Subcutaneous abdominal adipose tissue (tissue), 5 donors: ENCODE measurements around the gene CALHM4.

Experiments
- H3K27ac ChIP-seq: one replicate; pipeline ENCODE4 v1.7.0; 2013; ENCODE audit warnings: low read depth, mild to moderate bottlenecking, inconsistent platforms, low read length, moderate library complexity
- H3K27me3 ChIP-seq, 5 donors: one replicate each; pipeline ENCODE4 v1.7.0; 2013; ENCODE audit warnings: low read length in 5 of 5, inconsistent platforms in 1 of 5; ENCODE audit not compliant: control insufficient read depth in 5 of 5, insufficient read depth in 4 of 5
- H3K36me3 ChIP-seq, 5 donors: one replicate each; pipeline ENCODE4 v1.7.0; 2013; ENCODE audit warnings: low read length in 5 of 5; ENCODE audit not compliant: control insufficient read depth in 5 of 5, insufficient read depth in 5 of 5
- H3K4me1 ChIP-seq, 5 donors: one replicate each; pipeline ENCODE4 v1.7.0; 2013; ENCODE audit warnings: low read length in 5 of 5, mild to moderate bottlenecking in 3 of 5, moderate library complexity in 1 of 5; ENCODE audit not compliant: control insufficient read depth in 5 of 5, insufficient read depth in 5 of 5
- H3K4me3 ChIP-seq, 5 donors: one replicate each; pipeline ENCODE4 v1.7.0; 2013; ENCODE audit warnings: low read length in 5 of 5, low read depth in 1 of 5
- H3K9ac ChIP-seq, 5 donors: one replicate each; pipeline ENCODE4 v1.7.0; 2013; ENCODE audit warnings: low read length in 5 of 5, mild to moderate bottlenecking in 4 of 5, moderate library complexity in 3 of 5
- H3K9me3 ChIP-seq, 5 donors: one replicate each; pipeline ENCODE4 v1.7.0; 2013; ENCODE audit warnings: low read length in 5 of 5; ENCODE audit not compliant: control insufficient read depth in 5 of 5
- donor health status: healthy.
- donor health status: healthy.
- donor health status: healthy.
- donor health status: healthy.
- donor health status: healthy.

Gene CALHM4, protein sequence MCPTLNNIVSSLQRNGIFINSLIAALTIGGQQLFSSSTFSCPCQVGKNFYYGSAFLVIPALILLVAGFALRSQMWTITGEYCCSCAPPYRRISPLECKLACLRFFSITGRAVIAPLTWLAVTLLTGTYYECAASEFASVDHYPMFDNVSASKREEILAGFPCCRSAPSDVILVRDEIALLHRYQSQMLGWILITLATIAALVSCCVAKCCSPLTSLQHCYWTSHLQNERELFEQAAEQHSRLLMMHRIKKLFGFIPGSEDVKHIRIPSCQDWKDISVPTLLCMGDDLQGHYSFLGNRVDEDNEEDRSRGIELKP

DNA sequence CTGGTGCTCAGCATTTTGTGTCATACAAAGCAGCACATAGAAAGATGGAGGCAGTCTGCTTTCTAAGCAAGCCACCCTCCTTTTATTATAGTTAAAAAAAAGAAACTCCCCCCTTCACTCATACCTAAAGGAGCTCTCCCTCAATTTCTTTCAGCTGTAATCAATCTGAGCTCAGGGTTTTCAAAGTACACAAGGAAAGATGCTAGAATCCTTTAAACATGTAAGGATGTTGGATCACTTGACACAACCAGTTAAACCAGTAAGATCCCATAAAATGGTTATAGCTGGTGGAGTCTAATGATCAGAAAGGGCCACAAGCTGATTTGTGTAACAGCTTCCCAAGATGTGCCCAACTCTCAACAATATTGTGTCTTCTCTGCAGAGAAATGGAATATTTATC, at the start of gene CALHM4:
Gene CALHM4 (plus strand): TSS at position 301 of the 400 bp plus-strand sequence. CDS start 43 bp downstream, at position 344.
- Histone ChIP-seq H3K27ac (no peak within 1 kb of the TSS), H3K4me1 (no peaks in the 10 kb centered on the region), H3K36me3 (no peaks in the 10 kb centered on the region), H3K9me3 (no peaks in the 10 kb centered on the region), H3K27me3 (peaks cover 0 to 5% (median 4%) of the 10 kb centered on the region in 5 donors), H3K9ac (no peak within 1 kb of the TSS), H3K4me3 (no peak within 1 kb of the TSS)

DNA sequence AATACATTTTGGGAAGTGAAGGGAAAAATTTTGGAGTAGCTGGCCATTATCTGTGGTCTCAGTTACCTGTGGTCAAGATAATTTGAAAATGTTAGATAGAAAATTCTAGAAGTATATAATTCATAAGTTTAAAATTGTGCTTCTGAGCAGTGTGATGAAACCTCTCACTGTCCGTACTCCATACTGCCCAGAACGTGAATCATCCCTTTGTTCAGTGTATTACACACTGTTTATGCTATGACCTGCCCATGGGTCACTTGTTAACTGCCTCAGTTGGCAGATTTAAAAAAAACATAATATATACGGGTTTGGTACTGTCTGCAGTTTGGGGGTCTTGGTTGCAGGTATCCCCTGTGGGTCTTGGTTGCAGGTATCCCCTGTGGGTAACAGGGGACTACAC, 46.2 kb upstream of the CALHM4 start:
- no peak overlapping the region for H3K9ac ChIP-seq
- peaks cover 0 to 12% (median 5%) of the 10 kb centered on the region in 5 donors for H3K4me1 ChIP-seq
- no peaks in the 10 kb centered on the region for H3K9me3 ChIP-seq
- no peak overlapping the region for H3K27ac ChIP-seq
- no peak overlapping the region for H3K4me3 ChIP-seq
- H3K27me3 ChIP-seq, result no peaks in the 10 kb centered on the region
- H3K36me3 ChIP-seq, result no peaks in the 10 kb centered on the region

DNA sequence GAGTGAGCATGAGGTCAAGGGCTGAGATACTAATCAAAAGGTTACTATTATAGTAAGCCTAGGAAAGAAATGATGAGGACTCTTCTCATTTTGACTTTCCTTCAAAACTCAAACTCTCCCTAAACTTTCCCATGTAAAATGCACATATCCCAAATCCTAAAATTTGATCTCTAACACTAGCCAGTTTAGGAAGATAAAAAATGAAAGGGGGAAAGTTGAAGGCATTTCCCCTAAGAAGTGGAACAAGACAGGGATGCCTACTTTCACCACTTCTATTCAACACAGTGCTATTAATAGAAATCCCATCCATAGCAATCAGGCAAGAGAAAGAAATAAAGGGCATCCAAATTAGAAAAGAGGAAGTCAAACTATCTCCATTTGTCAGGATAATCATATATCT, 45.0 kb upstream of the CALHM4 start:
- no peak overlapping the region for H3K27ac ChIP-seq
- H3K4me1 ChIP-seq, result peaks cover 0 to 25% (median 17%) of the 10 kb centered on the region in 5 donors
- no peaks in the 10 kb centered on the region for H3K36me3 ChIP-seq
- H3K27me3 ChIP-seq, result no peaks in the 10 kb centered on the region
- H3K4me3 ChIP-seq, result no peak overlapping the region
- no peaks in the 10 kb centered on the region for H3K9me3 ChIP-seq
- H3K9ac ChIP-seq, result no peak overlapping the region

DNA sequence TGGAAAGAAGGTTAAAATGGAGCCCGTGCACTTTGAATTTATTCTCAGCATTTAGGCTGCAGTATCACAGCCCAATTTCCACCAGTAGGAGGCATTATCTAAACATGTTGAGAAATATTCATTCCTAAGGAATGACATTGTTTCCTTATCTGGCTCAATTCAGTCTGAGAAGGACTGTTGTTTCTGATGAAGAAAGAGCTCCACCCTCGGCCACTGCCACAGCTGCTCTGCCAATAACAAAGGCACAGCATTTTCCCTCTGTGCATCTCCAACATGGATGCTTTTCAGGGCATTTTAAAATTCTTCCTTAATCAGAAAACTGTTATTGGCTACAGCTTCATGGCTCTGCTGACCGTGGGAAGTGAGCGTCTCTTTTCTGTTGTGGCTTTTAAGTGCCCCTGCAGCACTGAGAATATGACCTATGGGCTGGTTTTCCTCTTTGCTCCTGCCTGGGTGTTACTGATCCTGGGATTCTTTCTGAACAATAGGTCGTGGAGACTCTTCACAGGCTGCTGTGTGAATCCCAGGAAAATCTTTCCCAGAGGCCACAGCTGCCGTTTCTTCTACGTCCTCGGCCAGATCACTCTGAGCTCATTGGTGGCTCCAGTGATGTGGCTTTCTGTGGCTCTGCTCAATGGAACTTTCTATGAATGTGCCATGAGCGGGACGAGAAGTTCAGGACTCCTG, 42.0 kb upstream of the CALHM4 start, which contains the start of gene CALHM5:
Gene CALHM5 (plus strand): TSS at position 216 of the 687 bp plus-strand sequence. CDS start 58 bp downstream, at position 274.
- H3K27me3 ChIP-seq, result no peaks in the 10 kb centered on the region
- peak within 1 kb of the TSS; percentile 69 to 78 (median 74) for H3K4me3 ChIP-seq
- peak within 1 kb of the TSS; percentile 87 for H3K27ac ChIP-seq
- H3K9ac ChIP-seq, result peak within 1 kb of the TSS; percentile 66 to 88 (median 81)
- H3K9me3 ChIP-seq, result no peaks in the 10 kb centered on the region
- peaks cover 0 to 32% (median 20%) of the 10 kb centered on the region in 5 donors for H3K4me1 ChIP-seq
- peaks cover 5 to 10% (median 8%) of the 10 kb centered on the region in 5 donors for H3K36me3 ChIP-seq

DNA sequence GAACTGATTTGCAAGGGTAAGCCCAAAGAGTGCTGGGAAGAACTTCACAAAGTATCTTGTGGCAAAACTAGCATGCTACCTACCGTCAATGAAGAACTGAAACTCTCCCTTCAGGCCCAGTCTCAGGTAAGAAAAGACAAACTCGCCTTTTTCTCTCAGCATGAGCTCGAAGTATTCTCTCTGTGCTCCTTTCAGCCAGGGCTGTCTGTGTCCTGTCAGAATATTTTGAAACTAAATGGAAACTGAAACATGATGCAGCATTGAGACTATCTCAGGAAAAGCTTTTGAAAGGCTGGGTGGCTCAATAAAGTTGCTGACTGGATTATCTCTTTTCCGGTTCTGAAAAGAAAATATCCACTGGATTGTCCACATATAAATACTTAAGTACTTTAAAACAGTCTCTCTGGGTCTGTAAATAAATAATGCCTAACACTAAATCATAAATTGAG, 41.4 kb upstream of the CALHM4 start:
- H3K4me3 ChIP-seq, result peak overlapping the region; percentile 69 to 78 (median 74)
- no peaks in the 10 kb centered on the region for H3K9me3 ChIP-seq
- no peaks in the 10 kb centered on the region for H3K27me3 ChIP-seq
- peak overlapping the region; percentile 66 to 88 (median 81) for H3K9ac ChIP-seq
- H3K27ac ChIP-seq, result peak overlapping the region; percentile 87
- H3K4me1 ChIP-seq, result peaks cover 0 to 32% (median 20%) of the 10 kb centered on the region in 5 donors
- H3K36me3 ChIP-seq, result peaks cover 5 to 13% (median 8%) of the 10 kb centered on the region in 5 donors

DNA sequence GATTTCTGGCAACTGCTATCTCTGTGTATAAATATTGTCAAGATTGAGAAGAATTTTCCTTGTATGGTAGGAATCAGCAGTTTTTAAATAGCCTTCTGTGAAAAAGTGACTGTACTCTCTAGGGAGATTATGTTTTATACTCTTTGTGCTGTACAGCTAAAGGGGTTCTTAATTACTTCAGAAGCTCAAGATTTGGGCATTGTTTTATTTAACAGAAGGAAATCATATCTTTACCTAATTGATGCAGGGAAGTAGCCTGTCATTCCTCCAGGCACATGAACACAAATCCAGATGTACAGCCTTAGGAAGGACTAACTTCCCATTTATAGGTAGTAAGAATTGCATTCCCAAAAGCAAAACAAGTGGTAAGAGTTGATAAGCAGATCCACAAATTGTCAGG, 40.8 kb upstream of the CALHM4 start:
- H3K4me3 ChIP-seq, result peak overlapping the region; percentile 69 to 78 (median 74)
- no peaks in the 10 kb centered on the region for H3K27me3 ChIP-seq
- peak overlapping the region; percentile 87 for H3K27ac ChIP-seq
- H3K4me1 ChIP-seq, result peaks cover 0 to 32% (median 20%) of the 10 kb centered on the region in 5 donors
- no peaks in the 10 kb centered on the region for H3K9me3 ChIP-seq
- peaks cover 5 to 15% (median 8%) of the 10 kb centered on the region in 5 donors for H3K36me3 ChIP-seq
- H3K9ac ChIP-seq, result peak overlapping the region in 4 of 5 donors; percentile 66 to 88 (median 80)

DNA sequence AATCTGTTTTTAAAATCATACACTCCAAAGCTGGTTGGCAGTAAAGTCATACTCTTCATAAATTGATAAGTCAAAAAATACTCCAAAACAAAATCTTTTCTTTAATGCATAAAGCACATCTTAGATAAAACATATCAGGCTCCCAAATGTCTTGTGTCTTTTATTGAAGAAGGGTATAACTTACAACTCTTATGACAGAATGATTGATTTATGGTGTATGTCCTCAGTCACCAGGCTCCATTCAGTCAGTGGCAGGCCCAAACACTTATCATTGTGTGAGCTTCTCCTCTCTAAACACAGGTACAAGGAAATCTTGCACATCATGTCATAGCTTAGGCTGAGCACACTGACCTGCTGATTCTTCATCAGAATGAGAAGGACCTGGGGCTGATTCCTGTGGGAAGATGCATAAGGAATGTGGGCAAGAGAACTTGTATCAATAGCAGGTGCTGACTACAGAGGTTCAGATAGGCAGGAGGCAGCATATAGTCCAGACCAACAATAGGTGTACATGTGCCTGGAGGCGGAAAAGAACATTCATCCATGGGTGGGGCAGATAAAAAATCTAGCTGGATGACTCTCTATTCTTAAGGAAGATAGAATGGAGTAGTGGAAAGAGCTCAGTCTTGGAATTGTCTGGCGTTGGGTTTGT, 40.2 kb upstream of the CALHM4 start:
- peak overlapping the region in 4 of 5 donors; percentile 69 to 78 (median 76) for H3K4me3 ChIP-seq

DNA sequence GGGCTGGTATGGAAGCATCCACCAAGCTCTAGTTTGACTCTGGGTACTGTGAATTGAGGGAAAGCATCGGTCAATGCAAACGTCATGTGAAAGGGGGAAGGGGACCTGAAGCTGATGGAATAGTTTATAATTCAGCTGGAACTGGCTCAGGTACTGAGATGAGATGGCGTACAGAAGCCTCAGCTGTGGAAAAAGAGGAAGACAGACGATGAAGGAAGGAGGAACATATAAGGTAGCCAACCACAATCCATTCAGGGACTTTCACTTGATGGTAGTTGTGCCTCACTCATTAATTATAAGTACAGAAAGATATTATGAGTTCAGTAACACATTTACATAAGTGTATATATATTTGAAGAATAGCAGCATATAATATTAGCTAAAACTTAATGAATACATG, 39.4 kb upstream of the CALHM4 start:
- Histone ChIP-seq H3K9me3 (no peaks in the 10 kb centered on the region), H3K9ac (no peak overlapping the region), H3K4me3 (peak overlapping the region in 4 of 5 donors; percentile 28 to 78 (median 76)), H3K27ac (no peak overlapping the region), H3K27me3 (no peaks in the 10 kb centered on the region), H3K36me3 (peaks cover 5 to 15% (median 8%) of the 10 kb centered on the region in 5 donors), H3K4me1 (peaks cover 0 to 33% (median 27%) of the 10 kb centered on the region in 5 donors)

More for the DNA sequence above, 40.2 kb upstream of the CALHM4 start:
- H3K27me3 ChIP-seq, result no peaks in the 10 kb centered on the region
- H3K36me3 ChIP-seq, result peaks cover 5 to 15% (median 8%) of the 10 kb centered on the region in 5 donors
- H3K4me1 ChIP-seq, result peaks cover 0 to 32% (median 20%) of the 10 kb centered on the region in 5 donors
- H3K9me3 ChIP-seq, result no peaks in the 10 kb centered on the region
- H3K9ac ChIP-seq, result peak overlapping the region in 4 of 5 donors; percentile 66 to 88 (median 80)
- peak overlapping the region; percentile 4 for H3K27ac ChIP-seq

DNA sequence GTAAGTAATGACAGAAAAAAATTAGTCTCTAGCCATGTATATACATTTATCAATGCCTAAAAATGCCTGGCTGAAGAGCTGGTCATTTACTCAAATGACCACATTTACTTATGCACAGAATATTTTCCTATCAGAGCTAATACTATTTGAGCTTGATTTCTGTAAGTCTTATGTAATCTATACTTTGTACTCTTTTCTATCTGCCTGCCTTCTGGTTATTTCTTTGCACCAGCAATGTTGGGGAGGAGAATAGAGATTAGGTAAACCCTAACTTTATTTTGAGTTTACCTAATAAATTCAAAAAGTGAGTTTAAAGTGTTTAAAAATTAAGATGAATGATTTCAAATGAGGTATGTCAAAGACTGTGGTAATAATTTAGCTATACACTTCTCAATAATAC, 38.4 kb upstream of the CALHM4 start:
- Histone ChIP-seq H3K27ac (no peak overlapping the region), H3K9me3 (no peaks in the 10 kb centered on the region), H3K36me3 (peaks cover 5 to 15% (median 8%) of the 10 kb centered on the region in 5 donors), H3K4me3 (no peak overlapping the region), H3K27me3 (no peaks in the 10 kb centered on the region), H3K4me1 (peaks cover 0 to 35% (median 27%) of the 10 kb centered on the region in 5 donors), H3K9ac (no peak overlapping the region)
